GM12878 (cell line): ENCODE results near the gene LCA5. TPM values are rescaled to one million over a fixed set of nuclear protein-coding genes. Genes with fewer than 3 reads are reported as not detected.

Source experiments
- ATF7 ChIP-seq: fragments of 450-650 bp; IDR thresholded peaks from 2 replicates; pipeline ENCODE4 v1.6.1; 2016; ENCODE audit warnings: low read depth, mild to moderate bottlenecking
- BRCA1 ChIP-seq: IDR thresholded peaks from 2 replicates; pipeline ENCODE4 v1.6.1; 2011; ENCODE audit warnings: low read depth, low read length, improper control_type of control experiment
- CREM ChIP-seq: IDR thresholded peaks from 2 replicates; pipeline ENCODE4 v1.6.1; 2014; ENCODE audit warnings: antibody characterized with exemption, low read depth
- E2F4 ChIP-seq: IDR thresholded peaks from 2 replicates; pipeline ENCODE4 v1.6.1; 2012; ENCODE audit warnings: low read depth, low read length, improper control_type of control experiment
- IRF4 ChIP-seq: IDR thresholded peaks from 2 replicates; pipeline ENCODE4 v1.6.1; 2011; ENCODE audit warnings: low read depth, low read length
- KDM1A ChIP-seq: fragments of 200-600 bp; sonication (generic); IDR thresholded peaks from 2 replicates; pipeline ENCODE4 v1.6.1; 2016; ENCODE audit warnings: borderline replicate concordance
- LARP7 ChIP-seq: fragments of 450-650 bp; IDR thresholded peaks from 2 replicates; pipeline ENCODE4 v1.6.1; 2017; ENCODE audit warnings: mild to moderate bottlenecking
- MTA3 ChIP-seq: IDR thresholded peaks from 2 replicates; pipeline ENCODE4 v1.6.1; 2012; ENCODE audit warnings: low read length, inconsistent platforms, borderline replicate concordance
- RELB ChIP-seq: fragments of 450-650 bp; IDR thresholded peaks from 2 replicates; pipeline ENCODE4 v1.6.1; 2017; ENCODE audit warnings: low read depth, mild to moderate bottlenecking, moderate library complexity
- RFX5 ChIP-seq: IDR thresholded peaks from 2 replicates; pipeline ENCODE4 v1.6.1; 2011; ENCODE audit warnings: low read depth, low read length, improper control_type of control experiment
- SKIL ChIP-seq: fragments of 450-650 bp; IDR thresholded peaks from 2 replicates; pipeline ENCODE4 v1.6.1; 2017; ENCODE audit warnings: mild to moderate bottlenecking, low read depth, inconsistent platforms; ENCODE audit not compliant: poor library complexity, severe bottlenecking
- SP1 ChIP-seq: IDR thresholded peaks from one replicate; pipeline ENCODE4 v1.6.1; 2011; ENCODE audit warnings: low read depth, low read length
- ZNF274 ChIP-seq: IDR thresholded peaks from one replicate; pipeline ENCODE4 v1.8.0; 2011; ENCODE audit not compliant: insufficient read length, insufficient read depth
- ZNF687 ChIP-seq: fragments of 450-650 bp; IDR thresholded peaks from 2 replicates; pipeline ENCODE4 v1.6.1; 2017; ENCODE audit warnings: mild to moderate bottlenecking, moderate library complexity
- ZZZ3 ChIP-seq: IDR thresholded peaks from 2 replicates; pipeline ENCODE4 v1.6.1; 2011; ENCODE audit warnings: low read depth; ENCODE audit not compliant: control insufficient read depth, insufficient read length
- polyA plus RNA-seq, 11 experiments: library from polyadenylated mRNA; depleted of rRNA in 4 of 11; unstranded in 6 of 11; stranded (reverse) in 5 of 11; fragments of >200 nt; fragmentation: Nextera tagmentation in 4 of 11; fragmentation: Illumina TruSeq in 1 of 11; extraction: Ambion mirVana in 4 of 11; extraction: Trizol in 1 of 11; gene quantifications; 1 replicate in 1 of 11; 2 replicates in 10 of 11; pipeline versions ENCODE4 v1.2.1 to v1.2.3, GENCODE V29; 2011 to 2016; ENCODE audit warnings: inconsistent platforms in 2 of 11, missing spikeins in 2 of 11, low read depth in 1 of 11
- total RNA-seq, 4 experiments: library from RNA; depleted of rRNA in 3 of 4; stranded (reverse); fragments of >200 nt in 3 of 4; fragmentation: Illumina TruSeq in 1 of 4; extraction: Trizol in 1 of 4; gene quantifications; 2 replicates each; pipeline versions ENCODE4 v1.2.1 to v1.2.3, GENCODE V29; 2013 to 2021
- TF ChIP-seq, protein P1 (sequence below): IDR thresholded peaks from 2 replicates; pipeline ENCODE4 v1.6.1; 2012; ENCODE audit warnings: mild to moderate bottlenecking, low read depth, low read length

LCA5 gene
- total and polyA plus RNA-seq, 10 of the 15 experiments (the other 5 are each of a cell fraction or from before 2014, with no cell fraction given) = 0.13 to 0.45 (median 0.27) TPM

- TF ChIP-seq RELB (no peak), BRCA1 (no peak), ZNF687 (no peak), RFX5 (no peak), ZZZ3 (no peak), LARP7 (no peak), ATF7 (0 out of 2 replicates have a peak, but pooled peaks have one; percentile 23), IRF4 (no peak), KDM1A (no peak), CREM (peak; percentile 13; the same call in 1 of the 2 replicates), ZNF274 (no peak), SP1 (no peak), SKIL (no peak), MTA3 (no peak; the same call in 1 of the 2 replicates), E2F4 (no peak)
- TF ChIP-seq, protein P1, sequence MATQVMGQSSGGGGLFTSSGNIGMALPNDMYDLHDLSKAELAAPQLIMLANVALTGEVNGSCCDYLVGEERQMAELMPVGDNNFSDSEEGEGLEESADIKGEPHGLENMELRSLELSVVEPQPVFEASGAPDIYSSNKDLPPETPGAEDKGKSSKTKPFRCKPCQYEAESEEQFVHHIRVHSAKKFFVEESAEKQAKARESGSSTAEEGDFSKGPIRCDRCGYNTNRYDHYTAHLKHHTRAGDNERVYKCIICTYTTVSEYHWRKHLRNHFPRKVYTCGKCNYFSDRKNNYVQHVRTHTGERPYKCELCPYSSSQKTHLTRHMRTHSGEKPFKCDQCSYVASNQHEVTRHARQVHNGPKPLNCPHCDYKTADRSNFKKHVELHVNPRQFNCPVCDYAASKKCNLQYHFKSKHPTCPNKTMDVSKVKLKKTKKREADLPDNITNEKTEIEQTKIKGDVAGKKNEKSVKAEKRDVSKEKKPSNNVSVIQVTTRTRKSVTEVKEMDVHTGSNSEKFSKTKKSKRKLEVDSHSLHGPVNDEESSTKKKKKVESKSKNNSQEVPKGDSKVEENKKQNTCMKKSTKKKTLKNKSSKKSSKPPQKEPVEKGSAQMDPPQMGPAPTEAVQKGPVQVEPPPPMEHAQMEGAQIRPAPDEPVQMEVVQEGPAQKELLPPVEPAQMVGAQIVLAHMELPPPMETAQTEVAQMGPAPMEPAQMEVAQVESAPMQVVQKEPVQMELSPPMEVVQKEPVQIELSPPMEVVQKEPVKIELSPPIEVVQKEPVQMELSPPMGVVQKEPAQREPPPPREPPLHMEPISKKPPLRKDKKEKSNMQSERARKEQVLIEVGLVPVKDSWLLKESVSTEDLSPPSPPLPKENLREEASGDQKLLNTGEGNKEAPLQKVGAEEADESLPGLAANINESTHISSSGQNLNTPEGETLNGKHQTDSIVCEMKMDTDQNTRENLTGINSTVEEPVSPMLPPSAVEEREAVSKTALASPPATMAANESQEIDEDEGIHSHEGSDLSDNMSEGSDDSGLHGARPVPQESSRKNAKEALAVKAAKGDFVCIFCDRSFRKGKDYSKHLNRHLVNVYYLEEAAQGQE = no peak
These were observed 7.2 kb upstream of the LCA5 start (continued) for GRCh38 chr6:79544299-79544927.
